Endothelial cell (in vitro differentiated cells): ENCODE measurements around the gene DIO3. TPM values are rescaled to one million over a fixed set of nuclear protein-coding genes. Genes with fewer than 3 reads are reported as not detected.
A peak's percentile ranks its signal among the peaks of the same experiment; 100 is the strongest.

Source experiments
- DNase-seq: peaks from one replicate; pipeline ENCODE4 v3.0.0; 2021; ENCODE audit warnings: low spot score
- H3K27ac Mint-ChIP-seq: one replicate; pipeline ENCODE4 v1.8.0; 2021; ENCODE audit warnings: mixed read lengths, inconsistent platforms; ENCODE audit not compliant: unreplicated experiment
- H3K27me3 Mint-ChIP-seq: one replicate; pipeline ENCODE4 v1.8.0; 2021; ENCODE audit warnings: mild to moderate bottlenecking, moderate library complexity, mixed read lengths, inconsistent platforms; ENCODE audit not compliant: unreplicated experiment
- H3K36me3 Mint-ChIP-seq: one replicate; pipeline ENCODE4 v1.8.0; 2021; ENCODE audit warnings: mild to moderate bottlenecking, low read depth, mixed read lengths, inconsistent platforms; ENCODE audit not compliant: unreplicated experiment
- H3K4me1 Mint-ChIP-seq: one replicate; pipeline ENCODE4 v1.8.0; 2021; ENCODE audit warnings: mild to moderate bottlenecking, mixed read lengths, inconsistent platforms; ENCODE audit not compliant: unreplicated experiment
- H3K4me3 Mint-ChIP-seq: one replicate; pipeline ENCODE4 v1.8.0; 2021; ENCODE audit warnings: mild to moderate bottlenecking, mixed read lengths, inconsistent platforms; ENCODE audit not compliant: unreplicated experiment
- H3K9me3 Mint-ChIP-seq: one replicate; pipeline ENCODE4 v1.8.0; 2021; ENCODE audit warnings: mixed read lengths, inconsistent platforms; ENCODE audit not compliant: unreplicated experiment
- CTCF ChIP-seq: fragments of 200-600 bp; sonication (generic); IDR thresholded peaks from one replicate; pipeline ENCODE4 v1.5.0; 2021; ENCODE audit warnings: antibody characterized with exemption; ENCODE audit not compliant: unreplicated experiment
- total RNA-seq: library from RNA; stranded (reverse); fragmentation: NEBNext Ultra II Directional; extraction: Animal tissue kit (Norgen Biotek cat#: 25700); gene quantifications from one replicate; pipeline ENCODE4 v1.2.1, GENCODE V29; 2021; ENCODE audit not compliant: unreplicated experiment

DIO3 gene
- total RNA-seq, 1 donor from 2014 or later, result 6.1 TPM

- H3K27ac Mint-ChIP-seq, result no peak overlapping the region
- TF ChIP-seq CTCF, result no peak
- DNase-seq, result no peak
- peaks cover 5% of the 10 kb centered on the region for H3K9me3 Mint-ChIP-seq
- peaks cover 17% of the 10 kb centered on the region for H3K36me3 Mint-ChIP-seq
- peaks cover 20% of the 10 kb centered on the region for H3K4me1 Mint-ChIP-seq
- peaks cover 12% of the 10 kb centered on the region for H3K27me3 Mint-ChIP-seq
- H3K4me3 Mint-ChIP-seq, result no peak overlapping the region
Measured at GRCh38 chr14:101596742-101597141, 35.4 kb downstream of the DIO3 start.

GRCh38 chr14:101598159-101598558, 36.9 kb downstream of the DIO3 start:
- no peak for DNase-seq
- no peak overlapping the region for H3K27ac Mint-ChIP-seq
- H3K4me3 Mint-ChIP-seq, result peak overlapping the region; percentile 6
- H3K36me3 Mint-ChIP-seq, result peaks cover 16% of the 10 kb centered on the region
- peaks cover 20% of the 10 kb centered on the region for H3K4me1 Mint-ChIP-seq
- H3K27me3 Mint-ChIP-seq, result peaks cover 15% of the 10 kb centered on the region
- H3K9me3 Mint-ChIP-seq, result peaks cover 5% of the 10 kb centered on the region
- TF ChIP-seq CTCF, result no peak

GRCh38 chr14:101598571-101599233, 37.4 kb downstream of the DIO3 start:
- H3K36me3 Mint-ChIP-seq, result peaks cover 16% of the 10 kb centered on the region
- H3K4me3 Mint-ChIP-seq, result no peak overlapping the region
- peaks cover 20% of the 10 kb centered on the region for H3K4me1 Mint-ChIP-seq
- TF ChIP-seq CTCF, result no peak
- DNase-seq, result no peak
- no peak overlapping the region for H3K27ac Mint-ChIP-seq
- H3K9me3 Mint-ChIP-seq, result peaks cover 5% of the 10 kb centered on the region
- H3K27me3 Mint-ChIP-seq, result peaks cover 15% of the 10 kb centered on the region

- H3K4me1 Mint-ChIP-seq, result peaks cover 18% of the 10 kb centered on the region
- H3K27ac Mint-ChIP-seq, result peak overlapping the region; percentile 30
- H3K36me3 Mint-ChIP-seq, result peaks cover 13% of the 10 kb centered on the region
- H3K27me3 Mint-ChIP-seq, result peaks cover 15% of the 10 kb centered on the region
- no peak overlapping the region for H3K4me3 Mint-ChIP-seq
- H3K9me3 Mint-ChIP-seq, result peaks cover 5% of the 10 kb centered on the region
- no peak for TF ChIP-seq CTCF
- no peak for DNase-seq
Measured at GRCh38 chr14:101599234-101599885, 38.1 kb downstream of the DIO3 start.

- Mint-ChIP-seq H3K36me3 (peaks cover 12% of the 10 kb centered on the region), H3K4me3 (no peak overlapping the region), H3K4me1 (peaks cover 17% of the 10 kb centered on the region), H3K27ac (no peak overlapping the region), H3K9me3 (peaks cover 5% of the 10 kb centered on the region), H3K27me3 (peaks cover 17% of the 10 kb centered on the region)
- TF ChIP-seq CTCF, result no peak
- DNase-seq, result no peak
Measured at GRCh38 chr14:101600336-101600890, 39.1 kb downstream of the DIO3 start.
